Measurements from ENCODE around the gene CD46. TPM values are rescaled to one million over a fixed set of nuclear protein-coding genes. Genes with fewer than 3 reads are reported as not detected.
"Not testable (repeated sequence)": the region's sequence is repeated elsewhere in the genome, so short reads cannot be mapped to it uniquely, and the experiment has no call there.

CD46 gene
- total RNA-seq, 1 donor from 2014 or later, result 214 TPM

GRCh38 chr1:207713529-207713928 is 38.3 kb upstream of the CD46 start:
- Mint-ChIP-seq H3K36me3 (ENCODE audit: insufficient read depth) (no peaks in the 10 kb centered on the region), H3K9me3 (ENCODE audit: low read depth) (no peaks in the 10 kb centered on the region), H3K4me1 (ENCODE audit: low read depth) (no peaks in the 10 kb centered on the region), H3K27me3 (no peaks in the 10 kb centered on the region), H3K27ac (no peak overlapping the region), H3K4me3 (ENCODE audit: low read depth) (no peak overlapping the region)
- no peak for DNase-seq (ENCODE audit: low spot score, unreplicated experiment)
- TF ChIP-seq CTCF (IDR thresholded peaks at IDR 0.05; ENCODE audit: unreplicated experiment), result no peak

DNA sequence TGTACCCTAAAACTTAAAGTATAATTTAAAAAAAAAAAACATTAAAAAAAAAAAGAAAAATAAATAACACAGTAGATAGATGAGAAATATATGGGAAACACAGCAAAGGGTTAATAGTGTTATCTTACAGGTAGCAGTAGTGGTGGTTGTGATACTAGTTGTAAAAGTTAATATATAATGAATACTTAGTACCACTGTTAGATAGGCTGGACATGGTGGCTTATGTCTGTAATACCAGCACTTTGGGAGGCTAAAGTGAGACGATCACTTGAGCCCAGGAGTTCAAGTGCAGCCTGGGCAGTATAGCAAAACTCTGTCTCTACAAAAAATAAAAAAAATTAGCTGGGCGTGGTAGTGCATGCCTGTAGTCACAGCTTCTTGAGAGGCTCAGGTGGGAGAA is 32.6 kb upstream of the CD46 start:
- Mint-ChIP-seq H3K36me3 (ENCODE audit: insufficient read depth) (no peaks in the 10 kb centered on the region), H3K27ac (no peak overlapping the region), H3K4me3 (ENCODE audit: low read depth) (no peak overlapping the region), H3K27me3 (no peaks in the 10 kb centered on the region), H3K4me1 (ENCODE audit: low read depth) (no peaks in the 10 kb centered on the region), H3K9me3 (ENCODE audit: low read depth) (no peaks in the 10 kb centered on the region)
- no peak for DNase-seq (ENCODE audit: low spot score, unreplicated experiment)
- TF ChIP-seq CTCF (IDR thresholded peaks at IDR 0.05; ENCODE audit: unreplicated experiment), result no peak

- H3K36me3 Mint-ChIP-seq (ENCODE audit: insufficient read depth); H3K27me3 Mint-ChIP-seq; H3K4me3 Mint-ChIP-seq (ENCODE audit: low read depth); DNase-seq (ENCODE audit: low spot score, unreplicated experiment); H3K4me1 Mint-ChIP-seq (ENCODE audit: low read depth); H3K27ac Mint-ChIP-seq: not testable (repeated sequence)
- peaks cover 16% of the 10 kb centered on the region for H3K9me3 Mint-ChIP-seq (ENCODE audit: low read depth)
Observed at GRCh38 chr1:207728200-207728858, 23.5 kb upstream of the CD46 start.

DNA sequence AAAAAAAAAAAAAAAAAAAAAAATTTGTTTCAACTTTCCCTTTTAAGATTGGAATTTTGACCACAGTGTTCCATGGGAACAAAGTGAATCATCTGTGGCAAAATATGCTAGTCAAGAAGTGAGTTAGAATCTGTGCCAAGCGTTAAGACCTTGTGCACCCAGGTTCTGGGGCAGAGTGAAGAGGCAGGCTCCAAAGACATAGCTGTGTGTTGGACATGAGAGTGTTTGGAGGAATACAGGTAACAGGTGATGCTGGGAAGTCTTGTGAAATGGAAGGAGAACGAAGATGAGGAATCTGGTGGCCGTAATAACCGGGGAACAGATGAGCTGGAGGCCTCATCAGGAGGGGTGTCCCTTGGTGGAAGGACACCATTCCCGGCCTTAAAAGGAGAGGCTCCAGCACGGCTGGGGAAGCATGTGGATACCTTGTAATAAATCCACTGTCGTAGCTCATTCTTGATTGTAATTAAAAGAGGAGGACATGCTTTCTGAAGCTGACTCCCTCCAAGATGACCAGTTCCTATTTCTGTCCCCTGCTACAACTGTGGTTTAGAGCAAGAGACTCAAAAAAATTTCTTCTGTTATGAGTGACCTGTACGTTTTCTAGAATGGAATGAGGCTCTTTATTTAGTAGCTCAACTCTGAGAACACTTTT is 14.2 kb upstream of the CD46 start:
- not testable (repeated sequence) for DNase-seq (ENCODE audit: low spot score, unreplicated experiment); H3K9me3 Mint-ChIP-seq (ENCODE audit: low read depth); H3K4me3 Mint-ChIP-seq (ENCODE audit: low read depth); H3K36me3 Mint-ChIP-seq (ENCODE audit: insufficient read depth); H3K4me1 Mint-ChIP-seq (ENCODE audit: low read depth); H3K27ac Mint-ChIP-seq; H3K27me3 Mint-ChIP-seq

DNA sequence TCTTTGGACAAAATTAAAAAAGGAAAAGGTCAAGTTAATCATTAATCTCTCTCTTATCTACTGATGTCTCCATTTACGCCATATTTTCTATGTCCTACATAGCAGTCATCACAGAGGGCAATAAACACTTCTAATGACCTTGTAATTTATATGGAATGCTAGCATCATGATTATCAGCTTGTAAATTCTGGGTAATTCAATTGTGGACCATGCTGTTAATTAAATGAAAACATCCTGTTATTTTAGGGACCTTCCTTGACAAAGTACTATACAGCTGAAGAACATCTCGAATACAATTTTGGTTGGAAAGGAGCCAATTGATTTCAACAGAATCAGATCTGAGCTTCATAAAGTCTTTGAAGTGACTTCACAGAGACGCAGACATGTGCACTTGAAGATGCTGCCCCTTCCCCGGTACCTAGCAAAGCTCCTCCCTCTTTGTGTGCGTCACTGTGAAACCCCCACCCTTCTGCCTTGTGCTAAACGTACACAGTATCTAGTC is 13.6 kb upstream of the CD46 start:
- not testable (repeated sequence) for H3K27me3 Mint-ChIP-seq; DNase-seq (ENCODE audit: low spot score, unreplicated experiment); H3K4me3 Mint-ChIP-seq (ENCODE audit: low read depth)

DNA sequence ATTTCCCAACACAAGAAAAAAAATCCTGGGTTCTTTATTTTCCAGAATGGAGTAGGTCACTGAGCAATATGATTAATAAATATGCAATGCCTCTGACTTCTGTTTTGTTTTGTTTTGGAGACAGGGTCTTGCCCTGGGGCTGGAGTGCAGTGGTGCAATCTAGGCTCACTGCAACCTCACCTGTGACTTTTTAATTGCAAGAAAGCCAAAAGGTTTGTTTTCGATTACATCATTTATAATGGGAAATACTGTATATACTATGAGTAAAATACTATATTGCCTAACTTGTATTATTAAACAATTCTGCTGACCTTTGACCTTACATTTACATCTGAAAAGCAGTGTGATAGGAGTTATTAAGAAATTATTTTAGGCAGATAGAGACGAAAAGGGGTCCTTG is 11.6 kb upstream of the CD46 start:
- H3K4me3 Mint-ChIP-seq (ENCODE audit: low read depth), result no peak overlapping the region
- peaks cover 9% of the 10 kb centered on the region for H3K4me1 Mint-ChIP-seq (ENCODE audit: low read depth)
- TF ChIP-seq CTCF (IDR thresholded peaks at IDR 0.05; ENCODE audit: unreplicated experiment), result no peak
- no peak for DNase-seq (ENCODE audit: low spot score, unreplicated experiment)
- no peak overlapping the region for H3K27ac Mint-ChIP-seq
- no peaks in the 10 kb centered on the region for H3K36me3 Mint-ChIP-seq (ENCODE audit: insufficient read depth)
- peaks cover 6% of the 10 kb centered on the region for H3K9me3 Mint-ChIP-seq (ENCODE audit: low read depth)
- no peaks in the 10 kb centered on the region for H3K27me3 Mint-ChIP-seq

More for the DNA sequence above, 13.6 kb upstream of the CD46 start:
- H3K9me3 Mint-ChIP-seq (ENCODE audit: low read depth); H3K36me3 Mint-ChIP-seq (ENCODE audit: insufficient read depth); H3K4me1 Mint-ChIP-seq (ENCODE audit: low read depth); H3K27ac Mint-ChIP-seq: not testable (repeated sequence)
